ENCODE data around the gene RTP1. TPM values are rescaled to one million over a fixed set of nuclear protein-coding genes. Genes with fewer than 3 reads are reported as not detected.

RTP1 gene
- total and polyA plus RNA-seq, 4 donors, result not detected

DNA sequence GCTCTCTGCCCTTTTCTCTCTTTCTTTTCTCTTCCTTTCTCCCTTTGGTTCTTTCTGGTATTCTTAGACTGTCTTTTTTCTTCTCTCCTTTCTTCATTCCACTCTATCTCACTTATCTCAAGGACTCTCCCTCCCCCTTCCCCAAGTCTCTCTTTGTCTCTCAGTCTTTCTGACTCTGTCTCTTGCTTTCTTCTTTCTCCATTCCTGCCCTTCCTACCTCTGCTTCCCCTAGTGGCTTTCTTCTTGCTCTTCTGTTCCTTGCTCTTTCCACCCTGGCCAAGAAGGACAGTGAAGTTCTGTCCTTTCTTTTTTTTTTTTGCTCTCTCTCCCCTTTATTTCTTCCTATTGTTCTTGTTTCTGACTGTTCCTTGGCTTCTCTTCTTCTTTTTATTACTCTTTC is 35.7 kb upstream of the RTP1 start:
- Histone ChIP-seq H3K9me3 (ENCODE audit: control insufficient read depth in 4 of 4, insufficient read depth in 3 of 4, low read length in 3 of 4) (peaks cover 0 to 4% (median 0%) of the 10 kb centered on the region in 4 donors), H3K36me3 (ENCODE audit: control insufficient read depth in 4 of 4, insufficient read depth in 4 of 4, low read length in 4 of 4) (no peaks in the 10 kb centered on the region), H3K27ac (ENCODE audit: low read depth in 1 of 2, low read length in 1 of 2) (no peak overlapping the region), H3K27me3 (ENCODE audit: control insufficient read depth in 3 of 3, insufficient read depth in 3 of 3, low read length in 2 of 3) (peaks cover 0 to 3% (median 0%) of the 10 kb centered on the region in 3 donors), H3K4me1 (ENCODE audit: control insufficient read depth in 5 of 5, insufficient read depth in 5 of 5, low read length in 5 of 5) (no peaks in the 10 kb centered on the region), H3K9ac (ENCODE audit: insufficient read depth in 1 of 2, low read length in 2 of 2) (no peak overlapping the region), H3K4me3 (no peak overlapping the region)
- TF ChIP-seq, protein P1, sequence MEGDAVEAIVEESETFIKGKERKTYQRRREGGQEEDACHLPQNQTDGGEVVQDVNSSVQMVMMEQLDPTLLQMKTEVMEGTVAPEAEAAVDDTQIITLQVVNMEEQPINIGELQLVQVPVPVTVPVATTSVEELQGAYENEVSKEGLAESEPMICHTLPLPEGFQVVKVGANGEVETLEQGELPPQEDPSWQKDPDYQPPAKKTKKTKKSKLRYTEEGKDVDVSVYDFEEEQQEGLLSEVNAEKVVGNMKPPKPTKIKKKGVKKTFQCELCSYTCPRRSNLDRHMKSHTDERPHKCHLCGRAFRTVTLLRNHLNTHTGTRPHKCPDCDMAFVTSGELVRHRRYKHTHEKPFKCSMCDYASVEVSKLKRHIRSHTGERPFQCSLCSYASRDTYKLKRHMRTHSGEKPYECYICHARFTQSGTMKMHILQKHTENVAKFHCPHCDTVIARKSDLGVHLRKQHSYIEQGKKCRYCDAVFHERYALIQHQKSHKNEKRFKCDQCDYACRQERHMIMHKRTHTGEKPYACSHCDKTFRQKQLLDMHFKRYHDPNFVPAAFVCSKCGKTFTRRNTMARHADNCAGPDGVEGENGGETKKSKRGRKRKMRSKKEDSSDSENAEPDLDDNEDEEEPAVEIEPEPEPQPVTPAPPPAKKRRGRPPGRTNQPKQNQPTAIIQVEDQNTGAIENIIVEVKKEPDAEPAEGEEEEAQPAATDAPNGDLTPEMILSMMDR (IDR thresholded peaks at IDR 0.05; ENCODE audit: control extremely low read depth, extremely low read depth), result no peak
- DNase-seq (no peak), ATAC-seq (ENCODE audit: insufficient read depth, low FRiP score) (no peak)

DNA sequence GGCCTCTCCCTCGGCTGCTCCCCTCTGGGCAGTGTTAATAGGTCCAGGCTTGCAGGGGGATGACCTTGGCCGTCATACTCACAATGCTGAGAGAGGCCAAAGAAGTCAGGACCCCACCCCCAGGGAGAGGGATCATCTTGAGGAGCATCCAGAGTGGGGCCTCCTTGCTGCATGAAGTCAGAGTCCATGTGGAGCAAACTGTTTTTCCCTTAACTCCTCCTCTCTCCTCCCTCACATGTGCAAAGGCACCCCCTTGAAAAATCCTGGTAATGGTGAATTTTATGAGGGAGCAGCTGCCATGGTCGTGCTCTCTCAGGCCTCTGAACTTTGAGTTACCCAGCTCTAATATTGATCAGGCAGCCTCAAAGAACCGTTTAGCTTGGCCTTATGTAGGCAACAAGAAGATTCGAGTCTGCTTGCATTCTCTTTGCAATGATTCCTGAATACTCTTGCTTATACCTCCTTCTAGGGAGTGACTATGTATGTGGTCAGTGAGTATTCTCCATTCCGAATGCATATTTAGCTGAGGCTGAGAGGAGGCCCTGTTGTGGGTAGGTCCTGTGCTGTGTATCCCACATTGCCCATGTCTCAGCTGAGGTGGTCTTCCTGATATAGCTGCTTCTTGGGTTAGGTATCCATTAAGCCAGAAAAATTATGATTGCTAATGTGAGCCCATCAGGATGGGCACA is 34.9 kb upstream of the RTP1 start:
- 77 to 80% methylated on average over 6 of the region's 6 CpGs for WGBS, 2 donors
- no peak for DNase-seq

DNA sequence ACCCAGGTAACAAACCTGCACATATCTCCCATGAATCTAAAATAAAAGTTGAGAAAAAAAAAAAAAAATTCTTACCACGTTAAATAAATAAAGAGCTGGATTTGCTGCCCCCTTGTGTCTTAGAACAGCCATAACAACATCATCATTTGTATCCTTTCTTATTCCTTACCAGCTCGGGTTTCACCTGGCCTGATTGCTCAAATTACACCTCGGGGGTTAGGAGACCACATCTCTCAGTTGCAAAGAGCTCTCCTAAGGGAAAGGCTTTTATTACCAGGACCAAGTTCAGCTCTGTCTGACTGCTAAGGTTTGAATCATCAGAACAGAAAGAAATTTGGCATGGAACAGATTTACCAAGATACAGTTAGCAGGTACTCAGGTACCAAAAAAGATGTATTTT is 32.1 kb upstream of the RTP1 start:
- Histone ChIP-seq H3K27me3 (ENCODE audit: control insufficient read depth in 3 of 3, insufficient read depth in 3 of 3, low read length in 2 of 3) (peaks cover 0 to 3% (median 0%) of the 10 kb centered on the region in 3 donors), H3K9ac (ENCODE audit: insufficient read depth in 1 of 2, low read length in 2 of 2) (no peak overlapping the region), H3K4me3 (no peak overlapping the region), H3K36me3 (ENCODE audit: control insufficient read depth in 4 of 4, insufficient read depth in 4 of 4, low read length in 4 of 4) (no peaks in the 10 kb centered on the region), H3K27ac (ENCODE audit: low read depth in 1 of 2, low read length in 1 of 2) (no peak overlapping the region), H3K9me3 (ENCODE audit: control insufficient read depth in 4 of 4, insufficient read depth in 3 of 4, low read length in 3 of 4) (peaks cover 0 to under 1% (median 0%) of the 10 kb centered on the region in 4 donors), H3K4me1 (ENCODE audit: control insufficient read depth in 5 of 5, insufficient read depth in 5 of 5, low read length in 5 of 5) (peaks cover 0 to 9% (median 0%) of the 10 kb centered on the region in 5 donors)
- DNase-seq, result peak; percentile 22 to 82 (median 74)
- 0 to 1% methylated on average over 3 of the region's 3 CpGs for WGBS, 2 donors
- TF ChIP-seq, protein P1 (IDR thresholded peaks at IDR 0.05; ENCODE audit: control extremely low read depth, extremely low read depth), result peak; percentile 59
- ATAC-seq (ENCODE audit: insufficient read depth, low FRiP score), result no peak

More for the DNA sequence above, 34.9 kb upstream of the RTP1 start:
- no peaks in the 10 kb centered on the region for H3K36me3 ChIP-seq (ENCODE audit: control insufficient read depth in 4 of 4, insufficient read depth in 4 of 4, low read length in 4 of 4)
- H3K27me3 ChIP-seq (ENCODE audit: control insufficient read depth in 3 of 3, insufficient read depth in 3 of 3, low read length in 2 of 3), result peaks cover 0 to 3% (median 0%) of the 10 kb centered on the region in 3 donors
- no peak overlapping the region for H3K9ac ChIP-seq (ENCODE audit: insufficient read depth in 1 of 2, low read length in 2 of 2)
- H3K4me1 ChIP-seq (ENCODE audit: control insufficient read depth in 5 of 5, insufficient read depth in 5 of 5, low read length in 5 of 5), result peaks cover 0 to 4% (median 0%) of the 10 kb centered on the region in 5 donors
- no peak overlapping the region for H3K4me3 ChIP-seq
- no peak overlapping the region for H3K27ac ChIP-seq (ENCODE audit: low read depth in 1 of 2, low read length in 1 of 2)
- ATAC-seq (ENCODE audit: insufficient read depth, low FRiP score), result no peak
- TF ChIP-seq, protein P1 (IDR thresholded peaks at IDR 0.05; ENCODE audit: control extremely low read depth, extremely low read depth), result no peak
- H3K9me3 ChIP-seq (ENCODE audit: control insufficient read depth in 4 of 4, insufficient read depth in 3 of 4, low read length in 3 of 4), result peaks cover 0 to 4% (median 0%) of the 10 kb centered on the region in 4 donors
